HG03045 (cell line): ENCODE data around the gene LHX5.

Source experiments
- ATAC-seq: cut with Tn5 transposase; IDR thresholded peaks from one replicate; pipeline ENCODE4 v1.9.1; 2021; ENCODE audit warnings: mild to moderate bottlenecking, moderate library complexity; ENCODE audit not compliant: unreplicated experiment

The LHX5 gene

GRCh38 chr12:113478351-113479011 is 6.8 kb upstream of the LHX5 start:
- no peak for ATAC-seq

DNA sequence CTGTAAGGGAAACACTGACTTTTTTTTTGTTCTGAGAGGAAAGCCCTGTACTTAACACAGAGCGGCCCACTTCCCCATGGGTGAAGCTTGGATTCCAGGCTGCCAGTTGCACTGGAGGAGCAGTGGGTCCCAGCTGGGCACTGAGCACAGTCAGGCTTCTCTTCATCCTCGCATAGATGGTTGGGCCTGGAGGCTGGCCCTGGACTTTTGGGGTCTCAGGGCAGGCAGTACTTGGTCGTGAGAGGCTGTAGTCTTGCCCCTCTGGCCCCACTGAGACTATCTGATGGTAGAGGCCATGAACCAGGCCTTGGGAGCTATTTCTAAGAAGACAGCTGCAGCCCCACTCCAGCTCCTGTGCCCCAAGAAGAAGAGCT is 6.2 kb upstream of the LHX5 start:
- no peak for ATAC-seq

DNA sequence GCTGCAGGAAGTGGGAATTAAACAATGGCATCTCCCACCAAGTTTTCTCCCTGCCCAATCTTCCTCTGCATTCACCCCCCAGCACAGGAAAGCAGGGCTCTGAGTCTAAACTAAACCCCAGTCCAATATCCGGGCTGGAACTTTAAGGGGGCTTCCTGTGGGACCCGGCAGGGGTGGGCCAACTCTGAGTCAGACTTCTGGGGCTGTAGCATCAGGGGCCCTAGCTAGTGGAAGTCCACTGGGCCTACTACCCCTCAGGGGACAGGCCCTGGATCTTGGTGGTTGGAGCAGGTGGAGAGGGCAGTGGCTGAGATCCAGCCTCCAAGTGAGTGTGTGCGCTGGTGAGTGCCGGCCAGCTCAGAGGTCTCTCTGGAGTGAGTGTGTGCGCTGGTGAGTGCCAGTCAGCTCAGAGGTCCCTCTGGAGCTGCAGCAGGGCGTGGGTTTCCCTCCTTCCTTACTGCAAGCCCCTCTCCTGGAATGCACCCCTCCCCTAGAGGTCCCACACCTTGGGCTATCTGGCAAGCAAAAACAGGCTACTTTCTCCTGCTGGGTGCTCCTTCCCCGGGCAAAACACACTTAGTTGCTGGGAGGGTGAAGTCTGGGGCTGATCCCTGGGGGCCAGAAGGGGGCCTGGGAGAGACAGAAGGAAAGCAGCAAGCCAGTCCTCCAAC is 5.6 kb upstream of the LHX5 start:
- no peak for ATAC-seq

- ATAC-seq = no peak
These were observed 4.7 kb upstream of the LHX5 start for GRCh38 chr12:113476176-113476986.

DNA sequence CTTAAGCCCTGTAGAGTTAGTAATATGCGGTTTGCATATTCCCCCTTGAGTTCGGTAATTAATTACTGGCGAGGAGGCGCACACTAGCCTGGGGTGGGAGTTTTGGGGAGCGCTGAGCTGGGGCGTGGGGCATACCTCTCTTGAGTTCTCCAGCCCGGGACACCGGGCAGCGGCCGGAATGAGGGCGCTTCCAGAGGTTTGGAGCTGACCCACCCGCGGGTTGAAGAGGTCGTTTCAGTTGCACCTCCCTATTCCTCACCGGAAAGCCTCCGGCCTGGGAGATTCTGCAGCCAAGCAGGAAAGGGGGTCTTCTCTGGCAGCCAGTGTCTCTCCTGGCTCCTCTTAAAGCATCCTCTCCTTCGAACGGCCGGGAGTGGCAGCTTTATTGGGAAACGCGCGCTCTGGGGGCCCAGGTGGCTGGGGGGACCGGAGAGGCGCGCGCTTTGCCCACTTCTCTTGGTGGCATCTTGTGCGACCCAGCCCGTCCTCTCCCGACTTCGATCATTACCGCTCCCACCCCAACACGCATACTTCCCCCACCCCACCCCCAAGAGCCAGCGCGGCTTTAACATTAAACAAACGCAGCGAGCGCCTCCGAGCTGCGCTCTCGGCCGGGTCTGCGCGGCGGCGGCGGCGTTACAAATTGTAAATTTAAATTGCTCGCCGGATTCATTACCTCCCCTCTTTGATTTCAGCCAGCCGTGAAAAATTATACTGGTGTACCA is 3.9 kb upstream of the LHX5 start:
- ATAC-seq = no peak

- no peak for ATAC-seq
These were observed 3.2 kb upstream of the LHX5 start for GRCh38 chr12:113474635-113475436.

DNA sequence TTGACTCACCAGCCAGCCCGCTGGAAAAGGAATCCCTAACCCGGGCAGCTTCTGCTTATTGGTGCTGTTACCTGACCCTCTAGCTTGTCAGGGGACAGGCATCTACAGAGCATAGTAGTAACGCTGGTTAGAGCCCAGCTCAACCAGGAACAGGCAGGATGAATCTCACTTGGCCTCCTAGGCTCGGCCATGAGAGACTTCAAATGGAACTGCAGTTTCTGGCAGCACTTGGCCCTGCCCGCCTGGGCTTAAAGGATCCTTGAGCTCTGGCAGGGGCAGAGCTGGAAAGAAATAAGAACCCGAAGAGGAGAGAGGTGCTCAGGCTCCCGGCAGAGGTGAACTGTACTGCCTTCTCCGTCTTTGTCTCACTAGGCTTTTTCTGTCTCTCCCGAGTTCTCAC is 2.3 kb upstream of the LHX5 start:
- no peak for ATAC-seq

DNA sequence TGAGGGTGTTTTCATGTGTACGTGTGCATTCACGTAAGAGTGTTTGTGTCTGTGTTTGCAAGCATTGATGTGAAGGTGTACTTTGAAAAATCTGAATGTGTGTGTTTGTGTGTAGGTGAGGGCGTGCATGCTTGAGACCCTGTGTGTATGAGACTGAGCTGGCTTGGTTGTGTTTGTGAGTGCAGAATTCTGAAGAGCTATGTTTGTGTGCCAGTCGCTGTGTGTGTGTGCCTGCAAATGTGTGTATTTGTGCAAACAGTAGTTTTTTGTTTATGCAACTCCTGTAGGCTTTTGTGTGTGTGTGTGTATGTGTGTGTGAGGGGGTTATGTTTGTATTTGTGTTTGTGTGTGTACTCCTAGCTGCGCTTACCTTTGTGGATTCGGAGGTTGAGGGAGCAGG is 1.7 kb upstream of the LHX5 start:
- no peak for ATAC-seq

GRCh38 chr12:113472191-113473121 is 785 bp upstream of the LHX5 start:
- no peak for ATAC-seq

DNA sequence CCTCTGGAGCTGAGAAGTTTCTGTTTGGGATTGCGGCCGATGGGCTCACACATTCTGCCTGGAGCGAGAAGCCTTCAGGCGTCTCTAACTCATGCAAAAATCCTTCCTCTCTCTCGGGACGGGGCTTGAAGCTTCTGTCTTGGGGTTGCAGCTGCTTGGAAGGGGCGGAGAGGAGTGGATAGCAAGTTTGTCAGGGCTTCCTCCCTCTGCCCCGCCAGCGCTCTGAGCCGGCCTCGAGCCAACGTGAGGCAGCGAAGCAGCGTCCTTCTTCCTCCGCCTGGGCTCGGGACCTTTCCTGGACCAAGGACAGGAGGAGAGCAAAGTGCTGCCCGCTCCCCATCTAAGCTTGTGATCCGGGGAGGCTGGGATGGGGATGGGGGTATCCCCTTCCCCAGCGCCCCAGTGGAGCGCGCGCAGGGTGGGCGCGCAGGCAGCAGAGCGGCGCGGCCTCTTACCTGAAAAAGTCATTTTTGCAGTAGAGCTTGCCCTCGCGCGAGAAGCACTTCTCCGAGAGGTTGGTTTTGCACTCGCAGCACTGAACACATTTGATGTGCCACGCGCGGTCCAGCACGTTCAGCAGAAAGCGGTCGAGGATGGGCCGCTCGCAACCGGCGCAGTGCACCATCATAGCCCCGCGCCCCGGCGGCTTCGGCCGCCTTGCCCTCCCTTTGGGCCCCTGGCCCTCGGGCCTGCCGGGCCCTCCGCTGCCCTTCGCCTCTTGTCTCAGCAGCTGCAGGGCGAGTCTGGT is 626 bp downstream of the LHX5 start:
- ATAC-seq = no peak

- no peak for ATAC-seq
These were observed 1.5 kb downstream of the LHX5 start for GRCh38 chr12:113469949-113470743.

GRCh38 chr12:113469224-113469948 is 2.3 kb downstream of the LHX5 start:
- no peak for ATAC-seq

DNA sequence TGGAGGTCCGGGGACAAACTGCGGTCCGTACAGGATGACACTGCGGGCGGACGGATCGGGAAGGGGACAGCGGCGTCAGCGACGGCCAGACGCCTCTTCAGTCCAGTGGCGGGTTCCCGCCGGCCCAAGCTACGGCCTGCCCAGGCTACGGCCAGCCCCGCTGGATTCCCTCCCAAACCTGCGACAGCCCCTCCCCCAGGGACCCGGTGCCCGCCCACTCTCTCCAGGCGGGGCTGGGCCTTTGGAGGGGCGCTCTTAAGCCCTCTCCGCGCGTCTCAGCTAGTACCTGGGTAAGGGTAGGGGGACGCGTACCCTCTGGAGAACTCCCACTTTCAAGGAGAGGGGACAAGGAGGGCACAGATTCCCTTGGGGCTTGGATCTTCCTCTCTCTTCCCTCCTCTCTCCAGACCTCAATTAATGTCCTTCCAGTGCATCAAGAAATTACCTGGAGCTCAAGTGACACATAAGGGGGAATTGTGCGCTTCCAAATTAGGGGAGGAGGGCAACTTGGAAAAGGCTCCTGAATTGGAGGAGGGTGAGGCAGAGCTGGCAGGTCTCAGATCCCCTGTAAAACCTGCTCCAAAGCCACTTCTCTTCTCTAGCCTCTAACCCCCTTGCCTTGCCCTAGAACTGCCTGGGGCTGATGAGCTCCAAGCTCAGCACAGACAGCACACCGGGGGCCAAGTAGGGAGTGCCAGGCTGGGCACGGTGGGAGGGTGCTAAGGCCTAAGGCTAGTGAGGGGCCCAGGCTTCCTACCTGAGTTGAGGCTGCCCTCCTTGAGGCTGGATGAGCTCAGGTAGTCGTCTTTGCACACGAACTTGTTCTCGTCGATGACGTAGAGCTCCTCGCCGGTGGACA is 3.1 kb downstream of the LHX5 start:
- no peak for ATAC-seq

- ATAC-seq = no peak
These were observed 3.9 kb downstream of the LHX5 start for GRCh38 chr12:113467502-113468364.

DNA sequence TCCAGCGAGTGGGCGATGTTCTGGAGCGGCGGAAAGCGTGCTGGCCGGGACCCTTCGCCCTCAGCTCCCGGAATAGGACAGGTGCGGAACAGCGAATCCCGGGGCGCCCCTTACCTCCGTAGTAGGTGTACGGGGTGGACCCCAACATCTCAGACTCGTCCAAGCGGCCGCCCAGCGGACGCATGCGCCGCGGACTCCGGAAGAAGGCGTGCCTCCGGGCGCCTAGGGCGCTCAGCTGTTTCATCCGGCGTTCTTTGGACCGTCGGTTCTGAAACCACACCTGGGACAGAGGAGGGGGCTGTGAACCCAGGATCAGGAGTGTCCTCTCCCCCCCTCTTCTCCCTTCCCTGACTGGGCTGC is 4.5 kb downstream of the LHX5 start:
- ATAC-seq = no peak
